GM12874 (cell line): ENCODE results near the gene EBF3.

Experiments
- TF ChIP-seq, protein P1 (sequence below): IDR thresholded peaks from 2 replicates; pipeline ENCODE4 v1.5.1; 2011; ENCODE audit warnings: low read depth, mild to moderate bottlenecking, control low read depth, low read length, moderate library complexity; ENCODE audit not compliant: insufficient read depth

Gene EBF3

DNA sequence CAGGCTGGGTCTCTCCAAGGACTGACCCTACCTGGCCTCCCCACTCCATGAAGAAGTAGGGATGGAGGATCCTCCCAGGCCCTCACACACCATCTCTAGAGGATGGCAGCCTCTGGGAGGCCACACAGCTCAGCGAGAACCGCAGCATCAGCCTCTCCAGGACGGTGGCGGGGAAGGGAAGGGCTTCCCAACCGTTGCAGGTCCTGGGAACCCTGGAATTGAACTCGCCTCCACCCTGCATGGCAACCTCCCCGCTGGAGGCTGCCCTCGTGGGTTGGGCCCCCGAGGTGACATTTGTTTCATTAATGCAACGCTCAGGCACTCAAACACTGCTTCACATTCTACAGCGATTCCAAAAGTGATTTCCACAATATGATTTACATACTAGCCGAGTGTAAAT is 58.5 kb downstream of the EBF3 start:
- TF ChIP-seq, protein P1, sequence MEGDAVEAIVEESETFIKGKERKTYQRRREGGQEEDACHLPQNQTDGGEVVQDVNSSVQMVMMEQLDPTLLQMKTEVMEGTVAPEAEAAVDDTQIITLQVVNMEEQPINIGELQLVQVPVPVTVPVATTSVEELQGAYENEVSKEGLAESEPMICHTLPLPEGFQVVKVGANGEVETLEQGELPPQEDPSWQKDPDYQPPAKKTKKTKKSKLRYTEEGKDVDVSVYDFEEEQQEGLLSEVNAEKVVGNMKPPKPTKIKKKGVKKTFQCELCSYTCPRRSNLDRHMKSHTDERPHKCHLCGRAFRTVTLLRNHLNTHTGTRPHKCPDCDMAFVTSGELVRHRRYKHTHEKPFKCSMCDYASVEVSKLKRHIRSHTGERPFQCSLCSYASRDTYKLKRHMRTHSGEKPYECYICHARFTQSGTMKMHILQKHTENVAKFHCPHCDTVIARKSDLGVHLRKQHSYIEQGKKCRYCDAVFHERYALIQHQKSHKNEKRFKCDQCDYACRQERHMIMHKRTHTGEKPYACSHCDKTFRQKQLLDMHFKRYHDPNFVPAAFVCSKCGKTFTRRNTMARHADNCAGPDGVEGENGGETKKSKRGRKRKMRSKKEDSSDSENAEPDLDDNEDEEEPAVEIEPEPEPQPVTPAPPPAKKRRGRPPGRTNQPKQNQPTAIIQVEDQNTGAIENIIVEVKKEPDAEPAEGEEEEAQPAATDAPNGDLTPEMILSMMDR, result no peak

DNA sequence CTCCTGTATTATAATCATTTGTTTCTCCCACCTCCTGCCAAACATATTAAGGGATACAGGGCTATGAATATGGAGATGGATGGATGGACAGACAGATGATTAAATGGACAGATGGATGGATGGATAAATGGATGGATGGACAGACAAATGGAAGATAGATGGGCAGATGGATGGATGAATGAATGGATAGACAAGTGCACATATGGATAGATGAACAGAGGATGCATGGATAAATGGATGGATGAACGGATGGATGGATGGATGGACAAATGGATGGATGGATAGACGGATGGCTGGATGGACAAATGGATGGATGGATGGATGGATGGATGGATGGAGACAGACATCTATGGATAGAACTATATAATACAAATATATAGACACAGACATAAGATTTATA is 59.8 kb downstream of the EBF3 start:
- TF ChIP-seq, protein P1, result no peak

DNA sequence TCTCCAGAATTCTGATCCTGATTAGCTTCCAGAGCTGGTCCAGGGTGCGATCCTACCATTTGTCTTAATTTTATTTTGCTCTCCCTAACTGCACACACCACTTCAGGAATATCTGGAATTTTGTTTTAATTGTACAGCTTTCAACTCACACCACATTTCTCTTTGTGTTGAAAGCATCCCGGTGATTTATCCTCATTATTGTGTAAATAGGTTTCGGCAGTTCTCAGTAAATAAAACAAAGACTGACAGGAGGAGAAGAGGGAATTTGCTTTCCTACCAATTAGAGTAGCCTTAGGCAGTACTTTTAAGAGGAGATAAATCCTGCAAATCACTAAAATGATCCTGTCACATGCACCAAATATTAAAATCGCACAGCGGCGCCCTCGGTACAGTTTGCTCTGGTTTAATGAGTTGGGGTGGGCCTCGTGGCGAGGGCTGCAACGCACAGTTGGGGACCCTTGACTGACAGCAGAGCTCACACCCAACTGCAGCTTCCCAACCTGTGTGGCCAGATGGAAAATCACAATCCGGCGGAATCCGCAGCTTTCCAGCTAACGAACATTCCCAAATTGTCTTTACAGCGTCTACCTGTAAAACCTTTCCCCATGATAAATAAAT is 62.6 kb downstream of the EBF3 start:
- TF ChIP-seq, protein P1, result no peak

DNA sequence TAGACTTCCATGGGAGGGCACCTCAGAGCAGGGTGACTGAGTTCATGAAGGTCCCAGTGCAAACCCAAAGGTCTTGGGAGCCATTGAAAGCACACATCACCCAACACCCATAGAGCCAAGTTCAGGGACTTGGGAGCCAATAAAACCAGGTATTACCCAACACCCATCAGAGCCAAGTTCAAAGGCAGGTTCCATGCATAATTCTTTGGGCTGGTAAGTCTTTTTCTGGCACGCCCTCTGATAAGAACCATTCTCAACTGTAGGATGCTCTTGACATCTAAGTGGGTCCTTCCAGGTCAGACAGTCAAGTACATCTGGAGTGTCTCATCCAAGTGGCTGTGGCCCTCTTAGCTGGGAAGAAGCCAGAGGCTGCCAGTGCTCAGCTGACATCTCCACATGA is 63.2 kb downstream of the EBF3 start:
- TF ChIP-seq, protein P1, result no peak

DNA sequence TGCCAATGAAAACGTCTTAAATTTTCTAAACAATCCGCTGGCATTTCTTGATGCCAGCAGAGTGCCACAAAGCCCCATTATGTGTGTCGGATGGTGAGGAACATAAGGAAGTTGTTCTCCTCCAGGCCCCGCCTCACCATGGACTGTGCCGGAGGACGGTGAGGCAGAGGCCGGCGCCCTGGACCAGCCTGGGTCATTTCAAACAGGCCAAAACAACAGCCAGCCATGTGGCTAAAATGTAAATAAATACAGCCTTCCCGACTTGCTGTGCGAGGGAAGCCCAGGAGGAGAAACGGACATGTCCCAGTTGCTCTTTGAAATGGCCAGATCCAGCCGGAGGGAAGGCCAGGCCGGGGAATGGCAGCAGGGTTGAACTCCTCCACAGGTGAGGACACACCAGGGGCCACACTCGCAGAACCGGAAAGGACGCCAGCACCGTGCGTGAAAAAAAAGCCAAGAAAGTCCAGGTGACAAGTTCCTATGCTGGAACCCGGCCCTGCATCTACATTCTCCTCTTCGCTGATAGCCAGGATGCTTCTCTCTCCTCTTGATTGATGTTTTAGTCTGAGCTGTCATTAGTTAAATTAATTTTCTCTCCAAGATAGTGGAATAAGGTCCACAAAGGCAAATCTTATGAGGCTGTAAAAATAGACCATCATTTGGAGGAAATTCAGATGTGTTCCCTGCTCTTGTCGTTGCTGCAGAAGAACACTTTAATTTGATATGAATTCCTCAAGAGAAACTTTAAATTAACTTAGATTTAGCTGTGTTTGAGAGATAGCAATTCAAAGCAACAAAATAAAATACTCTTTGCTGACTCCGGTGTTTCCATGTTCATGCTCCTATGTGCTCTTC is 64.6 kb downstream of the EBF3 start:
- TF ChIP-seq, protein P1, result no peak

DNA sequence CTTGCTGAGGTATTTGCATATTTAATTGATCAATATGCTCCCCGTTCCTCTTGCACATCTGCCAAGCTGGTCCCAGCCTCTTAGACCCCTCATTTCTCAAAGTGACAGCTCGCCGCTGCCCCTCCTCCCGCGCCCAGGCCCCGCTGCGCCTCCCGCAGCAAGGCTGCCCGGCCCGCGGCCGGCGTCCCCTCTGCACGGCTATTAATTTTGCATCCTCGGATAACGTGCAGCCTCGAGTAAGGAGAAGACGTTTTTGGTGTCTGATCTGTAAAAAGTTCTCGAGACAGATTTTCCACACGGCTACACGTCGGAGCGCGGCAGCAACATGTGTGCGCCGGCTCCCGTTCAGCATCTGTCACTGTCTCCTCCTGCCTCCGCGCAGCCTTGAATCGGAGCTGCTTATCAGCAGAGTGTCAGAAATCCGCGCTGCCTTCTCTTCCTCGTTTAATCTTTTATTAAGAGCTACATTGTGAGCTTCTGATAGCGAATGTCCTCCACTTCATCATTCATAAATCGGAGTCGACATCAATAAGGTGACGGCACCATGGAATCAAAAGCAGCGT is 65.3 kb downstream of the EBF3 start:
- TF ChIP-seq, protein P1, result no peak

DNA sequence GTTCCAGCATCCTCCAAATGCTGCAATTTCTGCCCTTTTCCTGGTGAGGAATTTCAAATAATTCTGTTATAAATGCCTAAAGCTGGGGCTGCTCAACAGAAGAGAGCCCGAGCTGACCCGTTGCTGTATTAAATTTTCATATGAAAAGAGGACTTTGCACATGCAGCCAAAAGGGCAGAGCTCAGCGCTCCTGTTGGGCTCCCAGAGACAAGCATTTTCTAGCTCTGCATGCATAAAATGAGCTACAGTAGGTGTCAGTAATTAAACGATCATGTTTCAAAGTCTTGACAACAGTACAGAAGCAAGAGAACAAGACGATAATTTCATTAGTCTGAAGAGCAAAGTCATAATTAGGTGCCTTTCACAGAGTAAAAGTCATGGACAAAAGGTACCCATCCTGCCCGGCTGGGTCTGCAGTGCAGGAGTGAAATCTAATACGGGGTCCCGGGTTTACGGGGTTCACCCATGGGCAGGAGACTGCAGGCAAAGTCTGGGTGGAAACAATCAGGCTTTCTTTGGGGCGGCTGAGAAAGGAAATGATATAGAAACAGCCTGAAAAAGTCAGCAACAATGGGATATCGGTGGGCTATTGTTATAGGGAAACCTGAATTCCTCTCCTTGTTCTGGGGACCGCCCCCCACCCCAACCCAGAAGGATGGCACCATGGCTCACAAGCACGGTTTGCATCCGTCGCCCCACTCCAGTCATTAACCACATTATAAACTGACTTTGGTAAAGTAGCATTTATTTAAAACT is 66.0 kb downstream of the EBF3 start:
- TF ChIP-seq, protein P1, result no peak
